Mesendoderm (in vitro differentiated cells): ENCODE data around the gene SPNS3.

Experiments
- DNase-seq: peaks from one replicate; pipeline ENCODE4 v3.0.0; 2013
- H2AK5ac ChIP-seq: 2 replicates; pipeline ENCODE4 v1.6.1; 2013; ENCODE audit warnings: low read length, inconsistent platforms
- H2BK120ac ChIP-seq: 2 replicates; pipeline ENCODE4 v1.6.1; 2013; ENCODE audit warnings: low read depth, mild to moderate bottlenecking, low read length, moderate library complexity, mixed read lengths
- H2BK15ac ChIP-seq: replicated peaks from 2 replicates; pipeline ENCODE4 v1.6.1; 2013; ENCODE audit warnings: low read depth, mild to moderate bottlenecking, moderate library complexity
- H2BK5ac ChIP-seq: 2 replicates; pipeline ENCODE4 v1.6.1; 2013; ENCODE audit warnings: low read length, inconsistent platforms
- H3K18ac ChIP-seq: 2 replicates; pipeline ENCODE4 v1.6.1; 2013; ENCODE audit warnings: mild to moderate bottlenecking, low read length, mixed read lengths
- H3K23ac ChIP-seq: one replicate; pipeline ENCODE4 v1.6.1; 2013; ENCODE audit warnings: low read length
- H3K27ac ChIP-seq: 2 replicates; pipeline ENCODE4 v1.5.1; 2013; ENCODE audit warnings: low read depth, mild to moderate bottlenecking, inconsistent platforms, low read length, moderate library complexity
- H3K27me3 ChIP-seq: 2 replicates; pipeline ENCODE4 v1.6.1; 2013; ENCODE audit warnings: low read length, control low read depth, mild to moderate bottlenecking, inconsistent platforms; ENCODE audit not compliant: insufficient read depth, poor library complexity
- H3K36me3 ChIP-seq: 2 replicates; pipeline ENCODE4 v1.6.1; 2013; ENCODE audit warnings: low read length, inconsistent platforms; ENCODE audit not compliant: control insufficient read depth, insufficient read depth
- H3K4ac ChIP-seq: one replicate; pipeline ENCODE4 v1.6.1; 2013; ENCODE audit warnings: low read depth, mild to moderate bottlenecking, low read length, moderate library complexity
- H3K4me1 ChIP-seq: 2 replicates; pipeline ENCODE4 v1.6.1; 2013; ENCODE audit warnings: low read depth, low read length, inconsistent platforms; ENCODE audit not compliant: control insufficient read depth
- H3K4me2 ChIP-seq: 2 replicates; pipeline ENCODE4 v1.6.1; 2013; ENCODE audit warnings: low read length
- H3K4me3 ChIP-seq: 2 replicates; pipeline ENCODE4 v1.5.1; 2013; ENCODE audit warnings: mild to moderate bottlenecking, low read length
- H3K56ac ChIP-seq: one replicate; pipeline ENCODE4 v1.6.1; 2013; ENCODE audit warnings: low read length
- H3K79me1 ChIP-seq: 2 replicates; pipeline ENCODE4 v1.6.1; 2013; ENCODE audit warnings: low read length, inconsistent platforms
- H3K79me2 ChIP-seq: 2 replicates; pipeline ENCODE4 v1.6.1; 2013; ENCODE audit warnings: mild to moderate bottlenecking, low read length; ENCODE audit not compliant: control insufficient read depth, insufficient read depth
- H3K9ac ChIP-seq: 2 replicates; pipeline ENCODE4 v1.6.1; 2013; ENCODE audit warnings: low read length, inconsistent platforms
- H4K5ac ChIP-seq: one replicate; pipeline ENCODE4 v1.6.1; 2013; ENCODE audit warnings: low read length
- H4K8ac ChIP-seq: one replicate; pipeline ENCODE4 v1.6.1; 2013; ENCODE audit warnings: low read depth, mild to moderate bottlenecking, control low read depth, low read length, moderate library complexity
- WGBS: extraction: QIAGEN DNeasy Blood & Tissue Kit; methylation state at CpG from one replicate; pipeline ENCODE4 v1.1.7; 2013; ENCODE audit warnings: low lambda C conversion rate, missing lambda C conversion rate; ENCODE audit not compliant: insufficient coverage; ENCODE audit errors: extremely low coverage; 5-methylcytosine and 5-hydroxymethylcytosine counted together

The SPNS3 gene

GRCh38 chr17:4531988-4532736, 98.4 kb downstream of the SPNS3 start:
- Histone ChIP-seq H3K4me1 (peaks cover 3% of the 10 kb centered on the region), H3K79me1 (no peaks in the 10 kb centered on the region), H3K36me3 (no peaks in the 10 kb centered on the region), H3K4me3 (no peak overlapping the region), H3K4me2 (no peak overlapping the region), H2BK120ac (no peak overlapping the region), H3K27ac (no peak overlapping the region), H3K79me2 (no peaks in the 10 kb centered on the region), H3K27me3 (no peaks in the 10 kb centered on the region), H4K8ac (no peak overlapping the region), H3K56ac (no peak overlapping the region), H2AK5ac (no peak overlapping the region), H4K5ac (no peak overlapping the region), H3K18ac (no peak overlapping the region), H2BK5ac (no peak overlapping the region), H3K4ac (no peak overlapping the region), H3K9ac (no peak overlapping the region), H2BK15ac (no peak overlapping the region), H3K23ac (no peak overlapping the region)
- DNase-seq = no peak
- no CpG with 5 or more reads among the region's 17 CpGs for WGBS

DNA sequence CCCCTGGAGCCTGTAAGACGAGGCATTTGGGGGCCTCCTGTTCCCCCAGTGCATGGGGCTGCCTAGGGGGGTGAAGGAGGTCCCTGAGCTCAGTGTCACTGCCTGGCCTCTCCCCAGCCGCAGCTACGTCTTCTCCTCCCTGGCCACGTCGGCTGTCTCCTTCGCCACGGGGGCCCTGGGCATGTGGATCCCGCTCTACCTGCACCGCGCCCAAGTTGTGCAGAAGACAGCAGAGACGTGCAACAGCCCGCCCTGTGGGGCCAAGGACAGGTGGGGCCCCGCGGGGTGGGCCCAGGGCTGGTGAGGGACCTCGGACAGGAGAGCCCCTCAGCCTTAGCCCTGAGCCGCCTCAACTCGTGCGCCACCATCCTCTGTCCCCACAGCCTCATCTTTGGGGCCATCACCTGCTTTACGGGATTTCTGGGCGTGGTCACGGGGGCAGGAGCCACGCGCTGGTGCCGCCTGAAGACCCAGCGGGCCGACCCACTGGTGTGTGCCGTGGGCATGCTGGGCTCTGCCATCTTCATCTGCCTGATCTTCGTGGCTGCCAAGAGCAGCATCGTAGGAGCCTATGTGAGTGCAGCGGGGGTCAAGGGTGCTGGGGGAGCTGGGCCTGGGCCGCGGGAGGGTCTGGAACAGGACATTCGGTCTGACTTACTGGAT, 99.3 kb downstream of the SPNS3 start:
- Histone ChIP-seq H4K5ac (no peak overlapping the region), H2BK120ac (no peak overlapping the region), H2BK15ac (no peak overlapping the region), H3K4ac (no peak overlapping the region), H3K9ac (no peak overlapping the region), H3K79me2 (no peaks in the 10 kb centered on the region), H2AK5ac (no peak overlapping the region), H2BK5ac (no peak overlapping the region), H3K27me3 (no peaks in the 10 kb centered on the region), H4K8ac (no peak overlapping the region), H3K4me1 (peaks cover 3% of the 10 kb centered on the region), H3K23ac (no peak overlapping the region), H3K36me3 (no peaks in the 10 kb centered on the region), H3K18ac (no peak overlapping the region), H3K56ac (no peak overlapping the region), H3K4me2 (no peak overlapping the region), H3K27ac (no peak overlapping the region), H3K4me3 (no peak overlapping the region), H3K79me1 (no peaks in the 10 kb centered on the region)
- DNase-seq = no peak
- WGBS = no CpG with 5 or more reads among the region's 33 CpGs

DNA sequence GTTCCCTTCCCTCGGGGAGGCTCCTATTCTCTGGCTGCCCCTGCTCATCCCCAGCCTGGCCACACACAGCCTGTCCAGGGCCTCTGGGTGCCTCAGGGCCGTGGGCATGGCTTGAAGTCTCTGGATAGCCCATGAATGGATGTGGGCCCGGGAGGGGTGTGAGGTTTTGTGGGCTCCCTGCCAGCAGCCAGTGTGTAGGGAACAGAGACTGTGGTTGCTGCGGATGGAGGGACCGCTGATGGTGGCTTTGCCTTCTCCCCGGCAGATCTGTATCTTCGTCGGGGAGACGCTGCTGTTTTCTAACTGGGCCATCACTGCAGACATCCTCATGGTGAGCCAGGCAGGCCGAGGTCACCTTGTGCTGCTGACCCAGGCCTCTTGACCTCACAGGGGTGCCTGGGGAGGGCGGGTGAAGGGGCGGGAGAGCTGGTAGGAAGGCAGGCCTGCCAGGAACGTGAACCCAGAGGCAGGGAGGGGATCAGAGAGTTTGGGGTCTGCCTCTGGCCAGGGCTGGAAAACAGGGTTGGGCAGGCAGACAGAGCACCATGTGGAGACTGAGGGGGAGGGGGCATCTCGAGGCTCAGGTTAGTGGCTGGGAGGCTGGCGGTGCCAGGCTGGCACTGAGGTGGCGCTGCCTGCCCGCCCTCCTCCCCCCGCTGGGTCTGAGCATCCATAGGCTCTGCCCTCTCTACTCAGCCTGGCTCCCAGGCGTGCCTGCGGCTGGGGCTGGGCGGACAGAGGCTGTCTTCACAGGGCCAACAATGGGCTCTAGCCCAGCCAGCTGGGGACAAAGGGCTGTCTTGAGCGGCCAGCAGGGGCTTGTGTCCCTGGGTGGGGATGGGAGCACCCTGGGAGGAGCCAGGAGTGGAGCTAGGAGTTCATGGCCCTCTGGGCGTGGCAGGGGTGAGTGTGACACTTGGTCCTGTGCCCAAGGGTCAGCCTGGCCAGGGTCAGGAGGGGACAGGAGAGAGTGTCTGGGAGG, 100.1 kb downstream of the SPNS3 start:
- Histone ChIP-seq H3K56ac (no peak overlapping the region), H3K27ac (no peak overlapping the region), H2BK15ac (no peak overlapping the region), H2BK120ac (no peak overlapping the region), H3K23ac (no peak overlapping the region), H2AK5ac (no peak overlapping the region), H3K4ac (no peak overlapping the region), H3K9ac (no peak overlapping the region), H3K79me1 (no peaks in the 10 kb centered on the region), H3K4me2 (no peak overlapping the region), H3K36me3 (no peaks in the 10 kb centered on the region), H3K4me3 (no peak overlapping the region), H3K4me1 (peaks cover 3% of the 10 kb centered on the region), H4K8ac (no peak overlapping the region), H3K18ac (no peak overlapping the region), H2BK5ac (no peak overlapping the region), H4K5ac (no peak overlapping the region), H3K79me2 (no peaks in the 10 kb centered on the region), H3K27me3 (no peaks in the 10 kb centered on the region)
- DNase-seq = no peak
- no CpG with 5 or more reads among the region's 23 CpGs for WGBS

- H3K56ac ChIP-seq = no peak overlapping the region
- H2AK5ac ChIP-seq = no peak overlapping the region
- H4K5ac ChIP-seq = no peak overlapping the region
- H3K23ac ChIP-seq = no peak overlapping the region
- H3K27ac ChIP-seq = no peak overlapping the region
- H3K27me3 ChIP-seq = no peaks in the 10 kb centered on the region
- H3K9ac ChIP-seq = no peak overlapping the region
- H3K4me1 ChIP-seq = peaks cover 3% of the 10 kb centered on the region
- DNase-seq = no peak
- H3K18ac ChIP-seq = no peak overlapping the region
- no peak overlapping the region for H3K4me2 ChIP-seq
- no peaks in the 10 kb centered on the region for H3K79me1 ChIP-seq
- no peak overlapping the region for H2BK5ac ChIP-seq
- no peaks in the 10 kb centered on the region for H3K79me2 ChIP-seq
- H2BK120ac ChIP-seq = no peak overlapping the region
- no CpG with 5 or more reads among the region's 17 CpGs for WGBS
- H3K4ac ChIP-seq = no peak overlapping the region
- no peak overlapping the region for H4K8ac ChIP-seq
- no peak overlapping the region for H2BK15ac ChIP-seq
- peaks cover 2% of the 10 kb centered on the region for H3K36me3 ChIP-seq
- no peak overlapping the region for H3K4me3 ChIP-seq
Observed at GRCh38 chr17:4534515-4534914, 100.8 kb downstream of the SPNS3 start.

- Histone ChIP-seq H2BK5ac (no peak overlapping the region), H3K79me2 (no peaks in the 10 kb centered on the region)
- WGBS = no CpG with 5 or more reads among the region's 27 CpGs
Observed at GRCh38 chr17:4534928-4535666, 101.4 kb downstream of the SPNS3 start.

More at GRCh38 chr17:4534928-4535666, 101.4 kb downstream of the SPNS3 start:
- peaks cover 6% of the 10 kb centered on the region for H3K36me3 ChIP-seq
- no peak overlapping the region for H2BK15ac ChIP-seq
- no peaks in the 10 kb centered on the region for H3K27me3 ChIP-seq
- no peak overlapping the region for H3K23ac ChIP-seq
- H3K79me1 ChIP-seq = no peaks in the 10 kb centered on the region
- H3K4ac ChIP-seq = no peak overlapping the region
- no peak overlapping the region for H3K27ac ChIP-seq
- H3K56ac ChIP-seq = no peak overlapping the region
- H3K4me1 ChIP-seq = peaks cover 3% of the 10 kb centered on the region
- no peak overlapping the region for H3K4me3 ChIP-seq
- no peak overlapping the region for H2BK120ac ChIP-seq
- H2AK5ac ChIP-seq = no peak overlapping the region
- no peak for DNase-seq
- no peak overlapping the region for H3K9ac ChIP-seq
- no peak overlapping the region for H3K4me2 ChIP-seq
- H4K8ac ChIP-seq = no peak overlapping the region
- no peak overlapping the region for H4K5ac ChIP-seq
- H3K18ac ChIP-seq = no peak overlapping the region
